Measurements from ENCODE around the gene FKBP1A.

FKBP1A gene

DNA sequence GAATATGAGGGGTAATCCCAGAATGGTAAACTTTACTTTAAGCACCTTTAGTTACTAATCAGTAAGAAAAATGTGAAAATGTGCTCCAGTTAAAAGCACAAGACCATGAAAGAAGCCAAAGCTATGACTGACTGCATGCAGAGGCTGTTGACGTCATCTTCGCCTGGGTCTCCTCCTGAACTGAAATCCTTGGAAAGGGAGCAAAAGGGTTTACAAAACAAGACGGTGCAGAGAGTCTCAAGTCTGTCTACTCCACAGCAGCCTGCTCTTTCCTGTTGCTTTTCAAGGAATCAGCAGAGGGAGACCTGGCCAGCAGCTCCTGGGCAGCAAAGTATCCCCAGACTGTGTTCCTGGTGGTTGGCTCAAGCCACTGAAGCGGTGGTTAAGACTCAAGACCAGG, 10.2 kb downstream of the FKBP1A start:
- no peak for DNase-seq

- DNase-seq = peak; percentile 17
Measured at GRCh38 chr20:1381753-1382591, 10.9 kb downstream of the FKBP1A start.

GRCh38 chr20:1378735-1379125, 14.1 kb downstream of the FKBP1A start:
- DNase-seq = no peak

DNA sequence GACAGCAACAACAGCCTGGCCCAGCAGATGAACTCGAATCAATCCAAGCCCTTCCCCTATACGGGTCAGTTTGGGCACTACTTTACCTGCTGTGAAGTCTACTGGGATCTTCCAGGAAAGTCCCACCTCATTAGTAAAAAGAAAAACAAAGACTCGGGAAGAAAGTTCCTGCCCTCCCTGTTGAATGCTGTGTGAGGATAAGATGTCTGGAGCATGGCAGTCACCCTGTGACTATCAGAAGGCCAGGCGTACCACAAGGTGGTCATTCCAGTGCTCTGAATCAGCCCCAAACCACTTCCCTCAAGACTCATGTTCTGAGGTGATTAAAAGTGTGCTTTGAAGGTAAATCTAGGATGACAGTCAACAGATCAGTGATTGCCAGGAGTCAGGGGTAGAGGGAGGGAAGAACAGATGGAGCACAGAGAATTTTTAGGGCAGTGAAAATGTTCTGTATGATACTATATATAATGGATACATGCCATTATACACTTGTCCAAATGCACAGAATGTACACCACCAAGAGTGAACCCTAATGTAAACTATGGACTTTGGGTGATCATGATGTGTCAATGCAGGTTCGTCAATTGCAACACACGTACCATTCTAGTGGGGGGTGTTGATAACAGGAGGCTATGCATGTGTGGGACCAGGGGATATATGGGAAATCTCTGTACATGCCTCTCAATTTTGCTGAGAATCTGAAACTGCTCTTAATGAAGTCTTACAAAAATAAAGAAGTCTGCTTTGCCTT, 14.7 kb downstream of the FKBP1A start:
- no peak for DNase-seq

DNA sequence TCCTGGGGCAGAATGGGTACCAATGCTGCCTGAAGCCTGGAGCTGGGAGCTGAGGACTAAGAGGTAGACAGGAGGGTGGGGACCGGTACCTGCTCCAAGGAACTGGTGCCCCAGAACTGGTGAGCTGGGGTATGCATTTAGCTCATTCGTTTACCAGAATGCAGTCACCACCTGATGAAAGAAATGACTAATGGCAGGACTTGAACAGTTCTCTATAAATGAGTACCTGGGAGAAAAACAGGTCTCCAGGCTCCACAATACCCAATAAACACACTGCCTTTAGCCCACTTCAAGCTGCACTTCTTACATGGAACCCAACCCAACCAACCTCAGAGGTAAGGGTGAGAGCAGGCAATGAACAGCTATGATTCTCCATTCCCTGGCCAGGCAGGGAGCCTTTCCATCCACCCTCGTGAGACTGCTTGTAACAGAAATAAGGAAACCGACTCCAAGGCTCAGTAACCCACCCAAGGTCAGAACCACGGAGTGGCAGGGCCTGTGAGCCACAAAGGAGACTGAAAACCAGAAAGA, 15.4 kb downstream of the FKBP1A start:
- no peak for DNase-seq

GRCh38 chr20:1376408-1377270, 16.2 kb downstream of the FKBP1A start:
- no peak for DNase-seq

DNA sequence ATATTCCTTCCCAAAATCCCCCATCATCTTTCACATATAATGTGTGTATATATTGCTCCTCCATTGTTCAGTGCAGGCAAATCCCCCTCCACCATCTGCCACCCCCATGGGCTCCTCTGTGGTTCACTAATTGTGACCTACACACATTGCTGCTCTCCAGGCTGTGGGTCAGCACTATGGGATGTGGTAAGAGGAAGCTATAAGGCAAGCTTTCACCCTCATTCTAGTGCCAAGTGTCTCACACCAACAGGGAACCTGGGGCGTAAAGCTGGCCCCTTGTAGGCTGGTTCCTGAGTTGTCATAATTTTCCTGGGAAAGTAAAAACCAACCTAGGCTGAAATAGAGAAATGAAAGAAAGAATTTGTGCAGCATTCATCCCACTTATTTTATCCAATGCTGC, 16.8 kb downstream of the FKBP1A start:
- no peak for DNase-seq

DNA sequence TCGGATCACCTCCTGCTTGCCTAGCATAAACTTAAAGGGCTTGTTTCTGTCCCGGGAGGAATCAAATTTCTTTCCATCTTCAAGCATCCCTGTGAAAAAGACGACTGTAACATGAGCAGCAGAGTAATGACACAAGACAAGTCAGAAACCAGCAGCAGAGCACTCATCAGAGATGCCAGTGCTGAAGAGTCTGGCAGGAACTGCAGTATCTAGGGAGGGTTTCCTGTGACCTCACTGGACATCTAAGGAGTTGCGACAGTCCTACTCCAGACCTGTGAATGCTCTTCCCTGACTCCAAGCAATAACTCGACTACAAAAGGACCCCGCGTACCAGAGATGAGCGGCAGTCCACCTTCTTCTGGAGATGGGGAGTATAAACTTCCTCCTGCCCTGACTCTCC, 17.3 kb downstream of the FKBP1A start:
- no peak for DNase-seq

GRCh38 chr20:1374246-1374645, 18.6 kb downstream of the FKBP1A start:
- DNase-seq = no peak

DNA sequence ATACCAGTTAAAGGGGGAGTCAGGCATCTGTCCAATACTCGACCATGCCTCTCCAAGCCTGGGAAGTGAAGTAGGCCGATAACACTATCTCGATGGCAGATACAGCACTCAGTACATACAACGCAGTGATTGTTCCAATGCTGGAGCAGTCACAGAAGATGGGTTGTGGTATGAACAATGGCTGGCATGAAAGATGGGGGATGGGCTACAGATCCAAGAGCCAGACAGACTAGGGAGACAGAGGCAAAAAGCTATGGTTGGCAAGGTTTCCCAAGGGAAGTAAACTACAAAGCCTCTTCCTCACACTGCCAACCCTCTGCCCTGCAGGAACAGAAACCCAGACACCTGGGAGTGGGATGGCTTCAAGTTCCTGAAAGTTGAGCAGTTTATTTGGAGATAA, 19.2 kb downstream of the FKBP1A start:
- DNase-seq = no peak

DNA sequence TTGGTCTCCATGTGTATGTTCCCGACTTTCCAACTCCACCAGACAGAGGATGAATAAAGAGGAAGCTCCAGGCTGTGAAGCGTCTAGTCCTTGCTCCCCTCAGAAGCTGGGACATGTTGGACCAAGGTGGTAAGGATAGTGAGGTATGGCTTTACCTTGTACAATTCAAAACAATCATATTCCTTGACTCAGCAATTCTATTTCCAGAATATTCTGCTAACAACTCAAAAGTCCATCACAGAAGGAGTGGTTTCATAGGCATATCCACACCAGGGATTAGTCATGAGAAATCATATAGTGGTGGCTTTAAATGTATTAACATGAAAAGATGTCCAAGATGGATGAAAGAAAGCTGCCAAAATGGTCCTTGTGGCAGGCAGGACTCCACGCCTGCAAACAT, 19.8 kb downstream of the FKBP1A start:
- DNase-seq = no peak

DNA sequence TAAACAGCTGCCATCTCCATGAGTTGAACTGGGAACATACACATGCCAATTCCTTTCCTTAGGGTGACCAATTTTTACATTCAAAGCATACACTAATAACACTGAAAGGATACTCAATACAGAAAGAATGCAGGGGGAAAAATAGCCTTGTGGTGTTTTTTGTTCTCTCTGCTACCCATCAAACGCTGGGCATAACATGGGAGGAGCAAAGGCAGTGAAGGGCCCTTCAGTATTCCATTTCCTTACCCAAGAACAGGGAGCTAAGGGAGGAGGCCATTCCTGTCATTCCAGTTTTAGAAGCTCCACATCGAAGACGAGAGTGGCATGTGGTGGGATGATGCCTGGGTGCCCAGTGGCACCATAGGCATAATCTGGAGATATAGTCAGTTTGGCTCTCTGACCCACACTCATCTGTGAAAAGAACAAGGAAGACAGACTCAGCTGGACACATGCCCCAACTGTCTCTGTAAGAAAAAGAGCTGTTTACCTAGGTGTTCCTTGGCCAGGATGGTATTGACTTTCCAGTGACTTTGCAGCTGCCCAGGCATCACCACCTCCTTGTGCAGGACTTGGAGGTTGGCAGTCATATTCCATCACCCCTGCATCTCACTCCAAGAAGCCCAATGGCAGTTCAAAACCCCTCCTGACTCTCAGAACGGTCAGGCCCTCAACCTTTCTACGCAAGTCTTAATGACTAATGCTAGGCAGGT, 20.9 kb downstream of the FKBP1A start:
- no peak for DNase-seq

DNA sequence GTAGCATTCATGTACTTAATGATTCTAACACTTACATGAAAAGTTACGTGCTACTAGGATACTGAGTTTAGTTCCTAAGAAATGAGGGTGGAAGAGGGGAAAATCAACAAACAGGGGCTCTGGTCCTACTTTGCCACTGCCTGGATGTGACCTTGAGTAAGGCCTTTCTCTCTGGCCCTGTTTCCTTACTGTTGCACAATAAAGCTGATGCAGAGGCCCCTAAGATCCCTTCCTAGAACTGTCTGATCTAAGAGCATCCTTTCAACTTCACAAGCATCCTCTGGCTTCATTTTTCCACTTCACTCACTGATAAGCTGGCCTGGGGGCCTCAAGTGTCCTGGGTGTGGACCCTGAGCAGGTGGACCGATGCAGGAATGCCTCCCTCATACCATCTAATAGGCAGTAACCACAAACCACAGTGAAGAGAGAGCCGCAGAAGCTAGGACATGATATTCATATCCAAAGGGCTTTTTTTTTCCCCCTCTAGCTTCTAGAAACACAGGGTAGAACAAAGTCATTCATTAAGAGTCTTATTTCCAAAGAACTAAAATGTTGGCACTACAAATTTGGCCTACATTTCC, 21.6 kb downstream of the FKBP1A start:
- no peak for DNase-seq

- DNase-seq = no peak
Measured at GRCh38 chr20:1370548-1371110, 22.2 kb downstream of the FKBP1A start.

GRCh38 chr20:1369970-1370369, 22.9 kb downstream of the FKBP1A start:
- no peak for DNase-seq

GRCh38 chr20:1368448-1369199, 24.2 kb downstream of the FKBP1A start:
- no peak for DNase-seq

DNA sequence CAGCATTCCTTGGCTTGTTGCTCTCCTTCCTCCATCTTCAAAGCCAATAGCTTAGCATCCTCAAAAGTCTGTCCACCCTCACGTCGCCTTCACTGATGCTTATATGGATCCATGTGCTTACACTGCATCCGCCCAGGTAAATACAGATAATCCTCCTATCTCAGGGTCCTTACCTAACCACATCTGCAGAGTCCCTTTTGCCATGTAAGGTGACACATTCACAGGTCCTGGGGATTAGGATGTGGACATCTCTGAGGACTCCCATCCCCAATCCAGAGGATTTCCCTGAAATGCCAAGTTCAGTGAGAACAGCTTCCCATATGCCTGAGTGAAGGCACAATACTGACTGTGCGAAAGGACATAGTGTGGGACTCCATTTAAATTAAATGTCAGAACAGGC, 25.4 kb downstream of the FKBP1A start:
- no peak for DNase-seq

DNA sequence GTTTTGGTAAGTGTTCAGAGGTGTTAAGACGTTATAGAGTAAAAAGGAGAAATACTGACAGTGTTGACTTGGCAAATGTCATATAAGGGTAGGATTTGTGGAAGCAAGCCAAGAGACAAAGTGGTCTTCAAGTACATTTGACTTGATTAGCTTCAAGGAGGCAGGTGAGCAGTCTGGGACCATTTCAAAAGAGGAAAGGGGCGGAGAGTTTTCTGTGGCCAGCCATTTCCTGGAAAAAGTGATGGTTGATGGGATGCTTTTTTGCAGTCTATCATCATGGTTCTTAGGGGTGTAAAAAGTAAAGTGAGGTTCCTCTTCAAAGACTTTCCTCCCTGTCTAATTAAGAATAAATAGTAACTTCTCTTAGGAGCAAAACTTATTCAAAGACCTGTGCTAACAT, 28.7 kb downstream of the FKBP1A start:
- no peak for DNase-seq

GRCh38 chr20:1363522-1363921, 29.3 kb downstream of the FKBP1A start:
- no peak for DNase-seq

DNA sequence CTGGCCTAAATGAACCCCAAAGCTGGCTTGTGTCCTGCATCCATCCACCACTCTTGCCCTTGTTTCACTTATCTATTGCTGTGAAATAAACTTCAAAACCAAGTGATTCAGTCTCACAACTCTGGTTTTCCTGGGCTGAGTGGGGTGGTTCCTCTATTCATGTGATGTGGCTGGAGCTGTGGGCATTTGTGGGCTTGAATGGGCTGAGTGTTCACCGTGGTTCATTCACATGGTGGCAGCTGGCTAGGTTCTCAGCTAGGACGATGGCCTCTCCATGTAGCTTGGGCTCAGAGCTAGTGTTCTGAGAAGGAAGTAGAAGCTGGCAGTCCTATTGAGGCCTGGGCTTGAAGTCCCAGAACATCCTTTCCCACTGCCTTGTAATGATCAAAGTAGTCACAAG, 30.4 kb downstream of the FKBP1A start:
- no peak for DNase-seq
